RPMI7951 (cell line): ENCODE results near the gene NELFB. TPM values are rescaled to one million over a fixed set of nuclear protein-coding genes. Genes with fewer than 3 reads are reported as not detected.

Experiments used
- DNase-seq: peaks from one replicate; pipeline ENCODE4 v3.0.0-alpha.2; 2012; ENCODE audit warnings: low read depth
- total RNA-seq: library from RNA; depleted of rRNA; stranded (reverse); fragments of >200 nt; shearing (Covaris generic); gene quantifications from 2 replicates; pipeline ENCODE4 v1.2.3, GENCODE V29; 2014

Gene NELFB
- total RNA-seq, 1 experiment from 2014 or later, result 34.2 TPM

GRCh38 chr9:137303151-137303892 lies 48.2 kb downstream of the NELFB start:
- DNase-seq, result no peak

- no peak for DNase-seq
These were observed 48.8 kb downstream of the NELFB start for GRCh38 chr9:137303893-137304382.

GRCh38 chr9:137304383-137305059 lies 49.4 kb downstream of the NELFB start:
- no peak for DNase-seq

DNA sequence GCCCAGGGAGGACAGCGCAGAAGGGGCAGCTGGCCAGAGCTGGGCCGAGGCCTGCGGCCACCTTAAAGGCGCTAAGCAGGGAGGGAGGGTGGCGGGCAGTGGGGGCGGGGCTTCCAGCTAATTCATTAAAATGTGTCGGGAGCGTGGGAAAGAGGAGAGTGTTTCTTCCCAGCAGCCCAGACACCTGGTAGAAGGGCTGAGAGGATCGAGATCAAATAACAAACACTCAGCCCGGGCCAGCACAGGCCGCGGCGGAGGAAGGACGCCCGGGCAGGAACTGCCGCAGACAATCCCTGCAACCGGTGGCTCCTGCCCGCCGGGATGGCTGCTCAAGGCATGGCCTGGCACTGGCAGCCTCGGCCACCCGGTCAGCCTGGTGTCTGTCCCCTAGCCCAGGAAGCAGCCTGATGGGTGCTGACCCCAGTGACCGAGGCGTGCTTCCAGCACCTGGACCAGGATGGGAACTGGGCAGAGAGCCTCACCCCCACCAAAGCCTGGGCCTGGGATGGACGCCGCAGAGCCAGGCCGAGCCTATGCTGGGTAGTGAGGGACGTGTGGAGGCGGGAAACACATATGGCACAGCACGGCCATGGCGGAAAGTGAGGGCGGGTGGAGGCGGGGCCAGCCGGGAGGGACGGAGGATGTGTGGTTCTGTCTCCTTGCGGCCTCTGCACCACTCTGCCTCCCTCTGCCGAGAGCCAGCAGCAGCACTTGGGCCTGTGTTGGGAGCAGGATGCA lies 50.1 kb downstream of the NELFB start:
- no peak for DNase-seq

- DNase-seq, result no peak
These were observed 50.6 kb downstream of the NELFB start for GRCh38 chr9:137305798-137306065.

GRCh38 chr9:137306066-137306849 lies 51.1 kb downstream of the NELFB start:
- DNase-seq, result no peak

DNA sequence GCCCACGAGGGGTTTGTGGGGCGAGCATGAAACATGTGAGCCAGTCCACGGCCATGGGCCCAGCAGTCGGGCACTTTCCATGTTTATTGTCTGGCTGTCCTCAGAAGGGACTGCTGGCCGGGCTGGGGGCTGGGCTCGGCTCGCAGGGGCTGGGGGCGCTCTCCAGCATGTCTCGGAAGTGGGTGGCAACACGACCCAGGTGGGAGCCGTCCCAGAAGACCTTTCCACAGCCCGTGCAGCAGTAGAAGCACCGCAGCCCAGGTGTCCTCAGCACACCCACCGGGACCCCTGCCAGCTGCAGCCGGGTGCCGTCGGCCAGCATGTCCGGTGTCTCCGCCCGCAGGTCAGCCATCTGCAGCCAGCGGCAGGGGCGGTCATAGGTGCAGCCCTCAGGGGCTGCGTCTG lies 51.7 kb downstream of the NELFB start:
- no peak for DNase-seq

DNA sequence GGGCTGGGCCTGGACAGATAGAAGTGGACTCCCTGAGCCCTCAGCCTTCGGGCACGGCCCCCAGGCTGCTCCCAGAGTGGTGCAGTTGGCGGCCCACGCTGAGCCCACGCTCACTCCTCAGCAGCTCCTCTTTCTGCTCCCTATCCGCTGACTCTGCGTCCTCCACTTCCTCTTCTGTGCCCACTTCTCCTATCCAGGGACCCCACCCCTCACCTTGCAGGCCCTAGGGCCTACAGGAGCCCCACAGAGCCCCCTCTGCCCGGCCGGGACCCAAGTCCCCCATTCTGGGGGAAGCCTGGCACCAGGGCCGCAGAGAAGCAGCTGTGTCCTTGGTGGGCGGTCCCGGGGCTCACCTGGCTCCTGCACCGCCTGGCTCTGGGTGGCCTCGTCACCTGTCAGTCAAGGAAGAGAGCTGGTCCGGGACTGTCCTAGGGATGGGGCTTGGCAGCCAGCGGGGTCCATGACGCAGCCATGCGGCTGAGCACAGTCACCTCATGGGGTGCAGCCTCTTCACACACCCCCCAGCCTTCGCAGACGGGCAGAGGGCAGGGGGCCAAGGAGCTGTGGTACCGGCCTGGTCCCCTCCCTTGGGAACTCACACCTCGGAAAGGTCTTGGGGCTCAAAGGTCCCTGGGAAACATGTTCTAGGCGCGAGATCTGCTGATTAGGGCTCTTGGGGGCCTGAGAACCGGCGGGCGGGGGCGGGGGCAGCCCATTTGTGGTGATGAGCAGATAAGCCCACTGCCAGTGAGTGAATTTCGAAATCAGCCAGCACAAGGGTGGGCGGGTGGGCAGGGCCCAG lies 52.3 kb downstream of the NELFB start:
- no peak for DNase-seq

DNA sequence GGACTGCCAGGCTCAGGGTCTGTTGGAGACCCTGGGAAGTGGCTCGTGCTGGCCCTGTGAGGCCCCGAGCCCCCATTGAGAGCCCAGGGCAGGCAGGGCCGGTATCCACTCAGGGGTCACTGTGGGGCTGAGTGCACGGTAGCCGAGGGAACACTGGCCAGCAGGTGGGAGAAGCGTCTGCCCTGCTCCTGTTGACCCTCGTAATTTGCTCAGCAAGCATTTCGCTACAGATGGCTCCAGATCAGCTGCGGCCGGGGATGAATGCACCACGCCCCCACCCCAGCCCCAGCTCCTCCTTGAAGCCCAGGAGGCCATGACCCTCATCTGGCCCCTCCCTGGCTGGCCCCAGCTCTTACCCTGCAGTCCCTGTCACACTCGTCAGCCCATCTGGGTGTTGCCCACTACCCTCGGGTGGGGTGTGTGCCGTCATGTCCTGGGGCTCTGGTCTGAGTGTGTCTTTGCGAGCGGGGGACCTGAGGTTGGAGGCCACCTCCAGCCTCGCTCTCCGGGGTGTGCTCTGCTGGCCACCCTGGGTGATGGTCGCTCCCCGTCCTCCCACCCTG lies 53.0 kb downstream of the NELFB start:
- no peak for DNase-seq

GRCh38 chr9:137309368-137310188 lies 54.5 kb downstream of the NELFB start:
- DNase-seq, result no peak

GRCh38 chr9:137310189-137311052 lies 55.3 kb downstream of the NELFB start:
- DNase-seq, result no peak

GRCh38 chr9:137311171-137311985 lies 56.3 kb downstream of the NELFB start:
- DNase-seq, result no peak

DNA sequence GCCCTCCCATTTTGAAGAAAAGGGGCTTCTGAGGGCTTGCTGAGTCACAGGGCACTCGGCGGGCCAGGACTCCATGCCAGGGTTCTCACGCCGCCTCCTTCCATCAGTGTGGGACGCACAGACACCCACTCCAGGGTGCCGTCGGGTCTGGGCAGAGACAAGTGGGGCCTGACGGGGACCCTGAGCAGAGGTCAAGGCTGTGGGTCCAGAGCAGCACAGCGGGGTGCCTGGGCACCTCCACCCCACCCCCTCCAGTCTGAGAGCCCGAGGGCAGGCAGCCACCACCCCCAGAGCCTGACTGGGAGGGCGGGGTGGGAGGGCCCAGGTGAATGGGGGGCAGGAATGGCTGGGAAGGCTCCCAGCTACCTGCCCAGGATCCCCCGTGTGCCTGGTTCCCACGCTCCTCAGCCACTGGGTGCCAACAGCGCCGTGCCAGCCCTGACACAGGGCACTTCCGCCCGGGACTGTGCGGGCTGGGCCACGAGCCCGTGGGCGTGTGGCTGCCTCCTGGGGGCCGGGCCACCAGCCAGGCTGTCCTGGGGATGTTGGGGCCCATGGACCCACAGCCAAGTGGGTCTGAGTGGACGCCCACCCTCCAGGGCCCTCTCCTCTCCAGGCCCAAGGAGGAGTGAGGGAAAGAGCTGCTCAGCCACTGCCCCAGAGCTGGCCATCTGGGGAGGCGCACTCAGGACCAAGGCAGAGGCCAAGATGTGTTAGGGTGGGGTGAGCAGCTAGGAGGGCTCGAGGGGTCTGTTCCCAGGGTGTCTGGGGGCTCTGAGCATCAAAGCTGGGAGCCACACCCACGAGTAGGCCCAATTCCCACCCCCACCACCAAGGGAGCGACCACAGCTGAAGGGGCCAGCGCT lies 57.1 kb downstream of the NELFB start:
- DNase-seq, result no peak

- no peak for DNase-seq
These were observed 57.8 kb downstream of the NELFB start for GRCh38 chr9:137312852-137313325.

GRCh38 chr9:137313326-137313936 lies 58.3 kb downstream of the NELFB start:
- no peak for DNase-seq

DNA sequence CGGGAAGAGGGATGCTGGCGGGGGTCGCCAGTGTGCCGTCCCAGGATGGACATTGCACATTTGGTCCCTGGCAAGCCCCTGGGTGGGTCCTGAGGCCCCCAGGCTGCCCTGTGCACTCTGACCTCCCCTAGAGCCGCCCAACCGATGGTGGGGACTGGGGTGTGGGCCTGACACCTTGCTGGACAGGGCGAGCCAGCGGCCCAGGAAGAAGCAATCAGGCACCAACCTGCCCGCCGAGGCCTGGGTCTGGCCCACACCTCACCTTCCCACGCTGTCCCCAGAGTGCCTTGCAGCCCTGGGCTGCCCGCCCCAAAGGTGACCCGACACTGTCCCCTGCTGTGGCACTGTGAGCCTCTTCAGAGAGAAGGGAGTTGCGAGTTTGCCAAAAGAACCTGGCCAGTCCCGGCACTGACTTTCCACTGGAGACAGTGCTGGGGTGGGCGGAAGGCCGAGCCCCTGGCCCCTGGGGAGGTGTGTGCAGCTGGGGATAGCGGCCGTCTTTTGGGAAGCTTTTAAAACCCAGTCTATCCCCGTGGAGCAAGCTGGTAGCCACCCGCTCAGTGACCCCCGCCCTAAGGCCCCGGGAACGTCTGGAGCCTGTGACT lies 58.9 kb downstream of the NELFB start:
- DNase-seq, result no peak
